T-helper 17 cell (primary cell): Measurements from ENCODE around the gene TMEM108. TPM values are rescaled to one million over a fixed set of nuclear protein-coding genes. Genes with fewer than 3 reads are reported as not detected.

Experiments
- ATAC-seq: fragments of 150-1000 bp; cut with Tn5 transposase; 2 replicates; pipeline ENCODE4 v1.10.0; 2021; ENCODE audit warnings: mild to moderate bottlenecking, moderate library complexity
- DNase-seq, 3 donors: peaks; one replicate each; pipeline versions ENCODE4 v3.0.0 to v3.0.0-alpha.2; 2020 to 2021
- H3K9me3 ChIP-seq: one replicate; pipeline ENCODE4 v1.7.0; 2013; ENCODE audit warnings: low read length, mild to moderate bottlenecking; ENCODE audit not compliant: control insufficient read depth, poor library complexity, severe bottlenecking
- H3K27ac Mint-ChIP-seq: one replicate; pipeline ENCODE4 v1.8.0; 2022; ENCODE audit warnings: mild to moderate bottlenecking, moderate library complexity, mixed read lengths
- H3K27me3 Mint-ChIP-seq: one replicate; pipeline ENCODE4 v1.8.0; 2022; ENCODE audit warnings: mixed read lengths
- H3K36me3 Mint-ChIP-seq: one replicate; pipeline ENCODE4 v1.8.0; 2022; ENCODE audit warnings: low read depth, mixed read lengths
- H3K4me1 Mint-ChIP-seq: one replicate; pipeline ENCODE4 v1.8.0; 2022; ENCODE audit warnings: mild to moderate bottlenecking, mixed read lengths
- H3K4me3 Mint-ChIP-seq: one replicate; pipeline ENCODE4 v1.8.0; 2022; ENCODE audit warnings: mild to moderate bottlenecking, moderate library complexity, mixed read lengths
- total RNA-seq, 4 donors: library from RNA in 2 of 4; stranded (reverse) in 2 of 4; gene quantifications; one replicate each; pipeline ENCODE4 v1.2.3 and lab custom pipeline; 2022 to 2026

Gene TMEM108
- total RNA-seq, 2 donors from 2014 or later, result 0.29 TPM; not detected in 1

DNA sequence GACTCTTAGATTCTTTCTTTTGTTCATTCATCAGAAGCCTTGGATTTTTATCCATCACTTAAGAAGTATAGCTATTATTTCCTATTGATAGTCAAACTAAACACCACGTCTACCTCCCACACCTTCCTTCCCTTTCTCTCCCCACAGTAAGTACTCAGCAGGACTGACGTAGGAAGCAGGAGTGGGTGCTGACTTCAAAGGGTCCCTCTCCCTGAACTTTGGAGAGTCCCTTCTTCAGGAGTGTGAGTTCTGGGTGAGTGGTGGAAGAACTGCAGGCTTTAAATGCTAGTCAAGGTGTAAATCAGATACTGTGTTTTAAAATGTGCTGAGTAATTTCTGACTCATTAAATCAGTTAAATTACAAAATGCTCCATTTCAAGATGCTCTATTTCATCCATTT lies 235.2 kb downstream of the TMEM108 start:
- Mint-ChIP-seq H3K36me3 (no peaks in the 10 kb centered on the region), H3K4me1 (no peaks in the 10 kb centered on the region), H3K4me3 (no peak overlapping the region), H3K27ac (no peak overlapping the region), H3K27me3 (peaks cover 26% of the 10 kb centered on the region)
- H3K9me3 ChIP-seq, result no peaks in the 10 kb centered on the region
- DNase-seq (no peak), ATAC-seq (no peak)

DNA sequence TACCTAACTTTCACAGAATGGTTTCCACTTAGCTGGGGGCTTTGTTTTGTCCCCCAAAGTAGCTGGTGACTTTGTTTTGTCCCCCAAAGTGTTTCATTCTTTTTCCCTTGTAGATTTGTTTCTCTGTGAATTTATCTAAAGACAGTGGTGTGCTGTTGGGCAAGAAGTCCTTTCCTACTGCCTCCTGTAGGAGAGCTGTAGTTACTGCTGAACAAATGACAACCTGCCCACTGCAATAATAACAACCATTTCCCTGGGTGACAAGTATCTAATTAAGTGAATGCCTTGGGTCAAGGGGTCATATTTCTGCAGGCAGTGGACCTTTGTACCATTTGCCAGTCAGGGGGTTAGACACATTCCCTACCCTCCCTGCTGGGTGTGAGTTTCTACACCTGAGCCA lies 236.3 kb downstream of the TMEM108 start:
- DNase-seq, result no peak
- ATAC-seq, result no peak
- Mint-ChIP-seq H3K27ac (no peak overlapping the region), H3K4me1 (no peaks in the 10 kb centered on the region), H3K27me3 (peaks cover 26% of the 10 kb centered on the region), H3K4me3 (no peak overlapping the region), H3K36me3 (no peaks in the 10 kb centered on the region)
- H3K9me3 ChIP-seq, result no peaks in the 10 kb centered on the region

DNA sequence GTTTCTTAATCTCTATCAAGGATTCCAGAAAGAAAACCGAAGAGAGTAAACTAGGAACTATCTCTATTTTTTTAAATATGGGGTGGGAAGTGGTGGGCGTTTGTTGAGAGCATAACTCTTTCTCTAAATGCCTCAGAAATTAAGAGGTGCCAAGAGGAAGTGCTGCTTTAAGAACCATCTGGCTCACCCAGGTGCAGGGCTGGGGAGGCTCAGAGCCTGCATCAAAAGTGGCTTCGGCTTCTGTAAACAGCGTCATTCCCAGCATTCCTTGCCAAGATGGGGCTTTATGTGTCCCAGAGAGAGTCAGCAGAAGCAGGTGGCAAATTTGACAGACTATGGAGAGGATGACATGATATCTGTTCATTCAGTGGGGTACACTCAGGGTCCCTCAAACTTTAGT lies 238.4 kb downstream of the TMEM108 start:
- no peak overlapping the region for H3K4me3 Mint-ChIP-seq
- H3K4me1 Mint-ChIP-seq, result no peaks in the 10 kb centered on the region
- no peak for DNase-seq
- no peaks in the 10 kb centered on the region for H3K36me3 Mint-ChIP-seq
- peaks cover 25% of the 10 kb centered on the region for H3K27me3 Mint-ChIP-seq
- no peaks in the 10 kb centered on the region for H3K9me3 ChIP-seq
- no peak overlapping the region for H3K27ac Mint-ChIP-seq
- ATAC-seq, result no peak

DNA sequence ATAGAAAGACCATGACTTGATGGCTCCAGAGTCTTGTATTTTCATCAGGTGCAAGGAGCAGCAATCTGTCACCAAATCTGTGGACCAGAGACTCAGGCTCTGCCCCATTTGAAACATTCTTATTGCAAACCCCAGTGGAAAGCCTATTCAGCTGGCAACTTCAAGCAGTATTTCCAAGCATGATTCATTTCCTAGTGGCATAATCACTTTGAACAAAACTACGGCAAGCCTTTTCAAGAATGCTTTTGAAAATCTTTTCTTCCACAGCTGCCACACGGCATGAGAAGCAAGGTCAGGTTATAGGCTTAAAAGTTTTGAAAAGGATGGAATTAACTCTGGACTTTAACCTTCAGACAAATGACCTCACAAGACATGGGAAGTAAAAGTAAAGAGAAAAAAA lies 239.6 kb downstream of the TMEM108 start:
- H3K9me3 ChIP-seq, result no peaks in the 10 kb centered on the region
- Mint-ChIP-seq H3K4me3 (no peak overlapping the region), H3K27me3 (peaks cover 26% of the 10 kb centered on the region), H3K4me1 (no peaks in the 10 kb centered on the region), H3K36me3 (no peaks in the 10 kb centered on the region), H3K27ac (no peak overlapping the region)
- no peak for ATAC-seq
- DNase-seq, result no peak

DNA sequence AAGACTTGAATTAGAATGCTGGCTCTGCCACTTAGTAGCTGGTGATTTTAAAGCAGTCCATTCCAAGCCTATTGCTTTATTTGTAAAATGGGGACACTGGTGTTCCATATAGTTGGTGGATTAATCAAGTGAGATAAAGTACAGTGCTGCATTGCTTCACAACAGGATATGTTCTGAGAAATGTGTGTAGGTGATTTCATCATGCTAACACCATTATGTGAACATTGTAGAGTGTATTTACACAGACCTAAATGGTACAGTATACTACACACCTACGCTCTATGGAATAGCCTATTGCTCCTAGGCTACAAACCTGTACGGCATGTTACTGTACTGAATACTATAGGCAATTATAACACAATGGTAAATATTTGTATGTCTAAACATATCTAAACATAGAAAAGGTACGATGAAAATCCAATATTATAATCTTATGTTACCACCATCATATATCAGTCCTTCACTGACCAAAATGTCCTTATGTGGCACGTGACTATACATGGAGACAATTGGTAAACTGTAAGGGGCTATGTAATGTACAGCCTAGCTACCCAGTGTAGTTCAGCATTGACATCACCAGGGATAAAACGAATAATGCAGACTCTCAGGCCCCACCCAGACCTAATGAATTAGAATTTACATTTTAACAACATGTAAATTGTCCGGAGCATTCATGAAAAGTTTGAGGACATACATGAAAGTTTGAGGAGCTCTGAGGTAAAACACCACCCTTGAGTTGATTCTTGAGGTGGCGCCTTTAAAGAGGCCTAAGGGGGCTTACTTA lies 240.3 kb downstream of the TMEM108 start:
- no peaks in the 10 kb centered on the region for H3K36me3 Mint-ChIP-seq
- peaks cover 24% of the 10 kb centered on the region for H3K27me3 Mint-ChIP-seq
- no peaks in the 10 kb centered on the region for H3K9me3 ChIP-seq
- no peak for DNase-seq
- ATAC-seq, result no peak
- no peak overlapping the region for H3K27ac Mint-ChIP-seq
- no peak overlapping the region for H3K4me3 Mint-ChIP-seq
- no peaks in the 10 kb centered on the region for H3K4me1 Mint-ChIP-seq

DNA sequence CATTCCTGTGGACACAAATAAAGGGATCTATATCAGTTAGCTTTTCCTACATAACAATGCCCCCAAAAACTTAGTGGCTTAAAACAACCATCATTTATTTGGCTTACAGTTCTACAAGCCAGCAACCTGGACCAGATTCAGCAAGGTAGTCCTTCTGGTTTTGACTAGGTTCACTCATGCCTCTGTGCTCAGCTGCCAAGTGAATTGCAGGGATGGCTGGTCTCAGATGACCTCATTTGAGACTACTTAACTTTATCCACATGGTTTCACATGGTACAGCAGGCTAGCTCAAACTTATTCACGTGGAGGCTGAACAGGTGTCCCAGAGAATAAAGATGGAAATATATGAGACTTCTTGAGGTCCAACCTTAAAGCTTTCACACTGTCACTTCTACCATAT lies 242.4 kb downstream of the TMEM108 start:
- no peak overlapping the region for H3K27ac Mint-ChIP-seq
- H3K9me3 ChIP-seq, result no peaks in the 10 kb centered on the region
- no peaks in the 10 kb centered on the region for H3K36me3 Mint-ChIP-seq
- H3K4me3 Mint-ChIP-seq, result no peak overlapping the region
- ATAC-seq, result no peak
- H3K27me3 Mint-ChIP-seq, result peaks cover 28% of the 10 kb centered on the region
- no peak for DNase-seq
- no peaks in the 10 kb centered on the region for H3K4me1 Mint-ChIP-seq

DNA sequence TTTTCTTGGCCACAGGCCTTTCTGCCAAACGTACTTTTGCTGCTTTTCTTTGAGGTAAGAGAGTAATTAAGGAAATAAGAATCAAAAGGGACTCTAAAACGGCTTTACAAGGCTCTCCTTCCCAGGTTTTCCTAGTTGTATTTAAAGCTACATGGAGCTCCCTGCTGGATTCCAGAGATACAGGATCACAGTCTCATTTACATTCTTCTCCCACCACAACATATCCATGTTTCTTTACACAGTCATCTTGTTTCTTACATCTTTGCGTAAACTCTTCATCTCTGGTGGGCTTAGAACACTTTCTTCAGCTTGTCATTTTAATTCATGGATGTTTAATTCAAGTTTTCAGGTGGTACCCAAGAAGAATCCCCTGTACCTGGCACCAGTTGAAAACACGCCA lies 244.0 kb downstream of the TMEM108 start:
- ATAC-seq (no peak), DNase-seq (no peak)
- no peaks in the 10 kb centered on the region for H3K4me1 Mint-ChIP-seq
- H3K9me3 ChIP-seq, result no peaks in the 10 kb centered on the region
- no peak overlapping the region for H3K4me3 Mint-ChIP-seq
- no peak overlapping the region for H3K27ac Mint-ChIP-seq
- no peaks in the 10 kb centered on the region for H3K36me3 Mint-ChIP-seq
- peaks cover 31% of the 10 kb centered on the region for H3K27me3 Mint-ChIP-seq

DNA sequence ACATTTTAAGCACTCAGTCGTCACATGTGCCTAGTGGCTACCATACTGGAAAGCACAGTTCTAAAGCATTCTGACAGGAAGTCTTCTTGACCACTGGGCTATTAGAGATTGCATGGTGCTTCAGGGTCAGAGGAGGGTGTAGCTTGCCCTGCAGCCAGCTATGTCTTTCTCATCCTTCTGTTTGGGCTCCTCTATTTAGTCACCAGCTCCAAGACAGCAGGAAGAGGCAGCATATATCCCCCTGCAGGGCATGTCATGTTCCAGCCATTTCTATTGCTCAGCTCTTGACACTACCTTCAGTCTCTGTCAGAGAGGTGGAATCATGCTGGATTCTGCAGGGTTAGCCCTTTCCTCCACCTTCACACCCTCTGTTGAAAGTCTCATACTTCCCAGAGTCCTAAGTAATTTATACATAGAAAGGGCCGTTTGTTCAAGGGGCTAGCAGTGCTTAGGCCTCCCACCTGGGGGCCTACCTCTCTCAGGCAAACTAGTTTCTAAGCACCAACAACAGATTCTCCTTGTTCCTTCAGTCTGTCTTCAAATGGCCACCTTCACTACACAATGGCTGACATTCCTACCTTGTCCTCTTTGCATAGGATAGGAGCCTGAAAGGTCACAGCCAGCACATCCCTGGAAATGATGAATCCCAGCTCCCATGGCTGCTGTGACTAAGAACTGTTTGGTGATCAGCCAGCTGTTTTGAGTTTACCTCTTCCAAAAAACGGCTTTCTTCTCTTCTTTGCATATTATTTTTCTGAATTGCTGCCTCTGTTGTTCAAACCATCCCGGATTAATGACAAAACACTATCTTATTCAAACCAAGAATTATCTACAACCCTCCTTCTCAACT lies 246.0 kb downstream of the TMEM108 start:
- no peaks in the 10 kb centered on the region for H3K9me3 ChIP-seq
- no peak for ATAC-seq
- Mint-ChIP-seq H3K27ac (no peak overlapping the region), H3K27me3 (peaks cover 40% of the 10 kb centered on the region), H3K4me1 (no peaks in the 10 kb centered on the region), H3K4me3 (no peak overlapping the region), H3K36me3 (no peaks in the 10 kb centered on the region)
- DNase-seq, result no peak

DNA sequence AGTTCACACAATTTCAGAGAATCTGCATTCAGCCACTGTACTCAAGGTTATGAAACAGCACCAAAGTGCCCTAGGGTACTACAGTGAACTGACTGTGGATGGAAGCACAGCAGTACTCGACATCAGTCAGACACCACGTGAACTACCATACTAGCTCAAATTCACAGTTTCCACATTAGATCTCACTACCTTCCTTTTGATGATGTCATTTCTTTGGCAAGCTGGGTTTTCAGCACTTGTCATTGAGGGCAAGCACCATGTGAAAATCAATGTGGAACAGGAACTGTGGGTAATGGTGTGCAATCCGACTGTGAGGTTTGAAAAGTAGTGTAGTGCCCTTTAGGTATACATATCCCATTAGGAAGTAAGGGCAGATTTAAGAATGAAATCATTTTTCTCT lies 251.1 kb downstream of the TMEM108 start:
- H3K4me3 Mint-ChIP-seq, result no peak overlapping the region
- no peak overlapping the region for H3K27ac Mint-ChIP-seq
- H3K27me3 Mint-ChIP-seq, result peaks cover 46% of the 10 kb centered on the region
- no peaks in the 10 kb centered on the region for H3K4me1 Mint-ChIP-seq
- H3K9me3 ChIP-seq, result no peaks in the 10 kb centered on the region
- DNase-seq, result no peak
- no peaks in the 10 kb centered on the region for H3K36me3 Mint-ChIP-seq
- ATAC-seq, result no peak

DNA sequence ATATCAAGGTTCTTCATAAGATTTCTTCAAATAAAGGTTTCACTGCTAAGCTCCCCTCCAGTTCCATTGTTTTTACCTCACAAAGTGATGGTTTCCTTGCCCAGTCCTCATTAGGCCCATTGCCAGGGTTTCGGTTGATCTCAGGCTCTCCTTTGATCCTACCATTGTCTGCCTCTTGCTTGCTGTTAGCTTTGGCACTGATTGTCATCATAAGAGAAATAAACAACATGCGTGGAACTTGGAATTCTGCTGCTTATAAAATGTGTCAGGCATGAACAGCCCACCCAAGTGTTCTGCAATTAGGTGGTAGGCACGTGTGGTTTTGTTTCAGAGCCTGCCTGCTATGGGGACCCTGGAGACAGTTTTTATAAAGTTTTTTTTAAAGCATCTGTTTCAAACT lies 254.1 kb downstream of the TMEM108 start:
- ATAC-seq (no peak), DNase-seq (no peak)
- Mint-ChIP-seq H3K36me3 (no peaks in the 10 kb centered on the region), H3K4me1 (no peaks in the 10 kb centered on the region), H3K4me3 (no peak overlapping the region), H3K27me3 (peaks cover 33% of the 10 kb centered on the region), H3K27ac (no peak overlapping the region)
- no peaks in the 10 kb centered on the region for H3K9me3 ChIP-seq

DNA sequence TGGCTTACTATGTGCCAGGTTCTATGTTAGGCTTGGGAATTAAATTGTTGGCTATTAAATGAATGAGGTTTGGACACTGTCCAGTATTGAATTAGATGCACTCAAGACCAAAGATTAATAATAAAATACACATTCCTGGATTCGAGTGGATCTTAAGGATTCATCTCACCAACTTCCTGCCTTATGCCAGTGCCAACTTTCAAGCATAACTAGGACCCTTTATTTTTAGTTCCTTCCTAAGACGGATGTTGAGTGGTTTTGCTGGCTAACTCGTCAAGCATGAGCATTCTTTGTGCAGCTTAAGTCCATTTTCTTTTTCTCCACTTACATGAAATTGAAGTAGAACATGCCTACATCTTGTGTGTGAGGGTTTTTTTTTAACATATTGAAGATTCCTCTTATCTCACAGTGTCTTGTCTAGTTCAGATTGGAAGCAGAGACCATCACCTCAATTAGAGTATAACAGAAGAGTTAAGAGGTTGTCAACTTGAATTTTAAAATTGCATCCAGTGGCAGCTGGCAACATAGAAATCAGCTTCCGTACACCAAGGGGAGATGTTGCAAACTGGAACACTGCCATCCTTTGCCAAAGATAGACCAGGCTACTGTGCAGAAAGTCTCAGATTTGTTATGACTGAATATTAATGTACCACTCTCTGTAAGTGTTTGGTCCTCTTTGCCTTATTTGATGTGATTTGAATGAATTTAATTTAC lies 255.4 kb downstream of the TMEM108 start:
- no peaks in the 10 kb centered on the region for H3K4me1 Mint-ChIP-seq
- peaks cover 28% of the 10 kb centered on the region for H3K27me3 Mint-ChIP-seq
- H3K27ac Mint-ChIP-seq, result no peak overlapping the region
- ATAC-seq (no peak), DNase-seq (no peak)
- H3K4me3 Mint-ChIP-seq, result no peak overlapping the region
- H3K9me3 ChIP-seq, result no peaks in the 10 kb centered on the region
- no peaks in the 10 kb centered on the region for H3K36me3 Mint-ChIP-seq

DNA sequence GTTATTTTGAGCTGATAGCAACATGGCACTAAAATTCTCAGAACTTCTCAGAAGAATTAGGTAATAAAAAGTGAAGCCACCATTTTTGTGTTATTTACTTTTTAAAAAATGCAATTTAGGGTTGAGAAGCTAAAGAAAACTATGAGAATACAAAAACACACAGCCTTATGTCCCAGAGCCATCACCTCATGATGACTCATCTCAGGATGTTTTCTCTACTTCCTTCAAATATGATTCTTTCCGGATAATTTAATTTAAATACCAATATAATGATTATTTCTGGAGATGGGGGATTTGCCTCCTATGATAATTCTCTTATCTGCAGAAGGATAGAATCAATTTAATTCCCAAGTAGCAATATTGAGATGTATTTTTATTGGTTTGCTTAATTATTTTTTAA lies 256.1 kb downstream of the TMEM108 start:
- no peak for DNase-seq
- Mint-ChIP-seq H3K36me3 (no peaks in the 10 kb centered on the region), H3K4me1 (no peaks in the 10 kb centered on the region), H3K27ac (no peak overlapping the region), H3K4me3 (no peak overlapping the region), H3K27me3 (peaks cover 25% of the 10 kb centered on the region)
- ATAC-seq, result no peak
- no peaks in the 10 kb centered on the region for H3K9me3 ChIP-seq

DNA sequence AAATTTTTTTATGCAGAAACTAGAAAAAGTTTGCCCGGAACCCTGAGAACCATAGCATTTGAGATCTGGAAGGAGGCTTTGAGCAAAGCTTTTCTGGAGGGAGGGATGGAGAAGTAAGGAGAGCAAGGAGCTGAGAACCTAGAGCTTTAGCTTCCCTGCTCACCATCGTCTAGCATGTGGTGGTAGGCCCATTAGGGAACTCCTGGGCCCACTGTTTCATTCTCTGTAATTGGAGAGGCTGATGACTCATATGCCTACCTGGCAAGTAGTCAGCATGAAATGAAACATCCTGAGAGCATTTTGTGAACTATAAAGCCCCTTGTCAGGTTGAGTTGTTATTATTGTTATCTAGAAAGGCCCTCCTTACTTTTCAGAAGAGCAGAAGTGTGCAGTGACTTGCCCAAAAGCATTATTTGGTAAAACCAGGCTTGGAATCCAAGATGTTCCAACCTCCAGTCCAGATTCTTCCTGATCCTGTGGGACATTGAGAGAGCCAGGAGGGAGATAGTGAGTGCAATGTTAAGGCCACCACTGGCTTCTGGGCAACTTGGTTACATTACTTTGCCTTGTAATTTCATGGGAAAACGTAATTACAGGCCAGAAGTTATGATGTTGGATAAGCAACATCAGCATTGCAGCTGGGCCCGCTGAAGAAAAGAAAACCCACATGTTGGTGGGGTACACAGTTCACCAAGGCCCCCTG lies 257.2 kb downstream of the TMEM108 start:
- Mint-ChIP-seq H3K27me3 (peaks cover 16% of the 10 kb centered on the region), H3K4me1 (no peaks in the 10 kb centered on the region), H3K4me3 (no peak overlapping the region), H3K36me3 (no peaks in the 10 kb centered on the region), H3K27ac (no peak overlapping the region)
- DNase-seq (no peak), ATAC-seq (no peak)
- no peaks in the 10 kb centered on the region for H3K9me3 ChIP-seq
